ENCODE measurements around the gene UGT8. TPM values are rescaled to one million over a fixed set of nuclear protein-coding genes. Genes with fewer than 3 reads are reported as not detected.

The UGT8 gene
- total and polyA plus RNA-seq, 8 donors, result 3.7 to 12.3 (median 9.5) TPM

- Histone ChIP-seq H3K27me3 (peaks cover 14 to 37% of the 10 kb centered on the region in 2 donors), H3K9me3 (no peaks in the 10 kb centered on the region), H3K36me3 (no peaks in the 10 kb centered on the region), H3K27ac (no peak overlapping the region), H3K4me1 (peaks cover 0 to 5% of the 10 kb centered on the region in 2 donors), H3K4me3 (no peak overlapping the region)
- DNase-seq, result no peak
- intact Hi-C loops (cut with DNase I), result no loop called here
- TF ChIP-seq, protein P1, sequence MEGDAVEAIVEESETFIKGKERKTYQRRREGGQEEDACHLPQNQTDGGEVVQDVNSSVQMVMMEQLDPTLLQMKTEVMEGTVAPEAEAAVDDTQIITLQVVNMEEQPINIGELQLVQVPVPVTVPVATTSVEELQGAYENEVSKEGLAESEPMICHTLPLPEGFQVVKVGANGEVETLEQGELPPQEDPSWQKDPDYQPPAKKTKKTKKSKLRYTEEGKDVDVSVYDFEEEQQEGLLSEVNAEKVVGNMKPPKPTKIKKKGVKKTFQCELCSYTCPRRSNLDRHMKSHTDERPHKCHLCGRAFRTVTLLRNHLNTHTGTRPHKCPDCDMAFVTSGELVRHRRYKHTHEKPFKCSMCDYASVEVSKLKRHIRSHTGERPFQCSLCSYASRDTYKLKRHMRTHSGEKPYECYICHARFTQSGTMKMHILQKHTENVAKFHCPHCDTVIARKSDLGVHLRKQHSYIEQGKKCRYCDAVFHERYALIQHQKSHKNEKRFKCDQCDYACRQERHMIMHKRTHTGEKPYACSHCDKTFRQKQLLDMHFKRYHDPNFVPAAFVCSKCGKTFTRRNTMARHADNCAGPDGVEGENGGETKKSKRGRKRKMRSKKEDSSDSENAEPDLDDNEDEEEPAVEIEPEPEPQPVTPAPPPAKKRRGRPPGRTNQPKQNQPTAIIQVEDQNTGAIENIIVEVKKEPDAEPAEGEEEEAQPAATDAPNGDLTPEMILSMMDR (IDR thresholded peaks at IDR 0.05), result no peak
- no peak for ATAC-seq
These were observed 5.1 kb upstream of the UGT8 start for GRCh38 chr4:114593526-114593925.

- no peak for ATAC-seq
- Histone ChIP-seq H3K4me1 (peaks cover 0 to 14% of the 10 kb centered on the region in 2 donors), H3K9me3 (no peaks in the 10 kb centered on the region), H3K4me3 (no peak overlapping the region), H3K27ac (no peak overlapping the region), H3K36me3 (no peaks in the 10 kb centered on the region), H3K27me3 (peaks cover 23 to 53% of the 10 kb centered on the region in 2 donors)
- intact Hi-C loops (cut with DNase I), result no loop called here
- no peak for DNase-seq
- TF ChIP-seq, protein P1 (IDR thresholded peaks at IDR 0.05), result no peak
These were observed 3.4 kb upstream of the UGT8 start for GRCh38 chr4:114595207-114595606.

GRCh38 chr4:114595921-114596320 lies 2.7 kb upstream of the UGT8 start:
- intact Hi-C loops (cut with DNase I), result no loop called here

GRCh38 chr4:114597410-114598115 lies 1.0 kb upstream of the UGT8 start:
- no peak overlapping the region for H3K27ac ChIP-seq
- ATAC-seq (no peak), DNase-seq (no peak)
- intact Hi-C loops (cut with DNase I), result no loop called here
- no peaks in the 10 kb centered on the region for H3K9me3 ChIP-seq
- H3K36me3 ChIP-seq, result no peaks in the 10 kb centered on the region
- H3K4me1 ChIP-seq, result peaks cover 0 to 14% of the 10 kb centered on the region in 2 donors
- TF ChIP-seq, protein P1 (IDR thresholded peaks at IDR 0.05), result no peak
- peaks cover 23 to 62% of the 10 kb centered on the region in 2 donors for H3K27me3 ChIP-seq
- no peak overlapping the region for H3K4me3 ChIP-seq

More at GRCh38 chr4:114595921-114596320, 2.7 kb upstream of the UGT8 start:
- no peaks in the 10 kb centered on the region for H3K9me3 ChIP-seq
- H3K4me1 ChIP-seq, result peaks cover 0 to 14% of the 10 kb centered on the region in 2 donors
- H3K27ac ChIP-seq, result no peak overlapping the region
- no peak for DNase-seq
- no peaks in the 10 kb centered on the region for H3K36me3 ChIP-seq
- TF ChIP-seq, protein P1 (IDR thresholded peaks at IDR 0.05), result no peak
- peaks cover 23 to 61% of the 10 kb centered on the region in 2 donors for H3K27me3 ChIP-seq
- ATAC-seq, result no peak
- H3K4me3 ChIP-seq, result no peak overlapping the region

DNA sequence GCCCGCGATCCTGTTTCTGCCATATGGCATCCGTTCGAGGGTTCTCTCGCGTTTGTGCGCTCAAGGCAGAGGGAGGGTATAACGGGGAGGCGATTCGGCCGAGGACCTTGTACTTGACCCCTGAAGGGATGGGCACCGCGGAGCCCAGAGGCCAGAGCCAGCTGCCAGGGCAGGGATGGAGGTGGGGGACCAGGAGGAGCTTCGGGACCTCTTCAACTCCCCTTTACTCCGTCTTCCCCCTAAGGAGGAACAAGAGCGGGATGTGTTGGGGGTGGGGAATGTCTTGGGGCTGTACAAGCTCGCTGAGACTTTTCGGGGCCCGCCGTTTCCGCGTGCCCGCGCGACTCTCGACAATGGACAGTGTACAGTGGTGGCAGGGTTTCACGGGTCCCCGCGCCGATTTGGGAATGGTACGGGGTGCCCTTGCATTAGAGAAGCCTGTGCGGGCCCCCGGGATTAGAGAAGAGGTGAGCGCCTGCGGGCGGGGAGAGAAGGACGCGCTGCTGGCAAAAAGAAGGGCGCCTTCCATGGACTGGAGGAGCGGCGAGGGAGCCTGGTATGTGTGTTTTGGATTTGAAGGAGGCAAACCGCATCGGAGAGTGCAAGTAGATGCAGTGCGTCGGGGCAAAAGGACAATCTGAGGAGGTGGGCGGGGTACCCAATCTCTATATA lies 760 bp downstream of the UGT8 start:
- H3K4me3 ChIP-seq, result peak overlapping the region; percentile 27 to 34
- H3K4me1 ChIP-seq, result peaks cover 0 to 14% of the 10 kb centered on the region in 2 donors
- no peaks in the 10 kb centered on the region for H3K36me3 ChIP-seq
- H3K9me3 ChIP-seq, result no peaks in the 10 kb centered on the region
- H3K27ac ChIP-seq, result no peak overlapping the region
- DNase-seq (peak; percentile 27 to 74 (median 43)), ATAC-seq (peak; percentile 61)
- TF ChIP-seq, protein P1 (IDR thresholded peaks at IDR 0.05), result no peak
- intact Hi-C loops (cut with DNase I), result no loop called here
- H3K27me3 ChIP-seq, result peaks cover 23 to 62% of the 10 kb centered on the region in 2 donors

Data from left lung (tissue), 10 donors.